ENCODE measurements around the gene EDDM13.
"Not testable (repeated sequence)": the region's sequence is repeated elsewhere in the genome, so short reads cannot be mapped to it uniquely, and the experiment has no call there.

Gene EDDM13

DNA sequence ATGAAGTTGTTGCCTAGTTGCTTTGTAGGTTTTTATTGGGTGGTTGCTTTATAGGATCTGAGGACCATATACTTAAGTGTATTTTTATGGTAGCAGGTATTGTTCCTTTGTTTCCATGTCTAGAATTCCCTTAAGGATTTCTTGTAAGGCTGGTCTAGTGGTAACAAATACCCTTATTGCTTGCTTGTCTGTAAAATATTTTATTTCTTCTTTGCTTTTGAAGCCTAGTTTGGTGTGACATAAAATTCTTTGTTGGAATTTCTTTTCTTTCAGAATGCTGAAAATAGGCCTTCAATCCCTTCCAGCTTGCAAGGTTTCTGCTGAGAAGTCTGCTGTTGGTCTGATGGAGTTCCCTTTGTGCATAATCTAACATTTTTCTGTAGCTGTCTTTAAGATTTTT is 60.1 kb downstream of the EDDM13 start:
- H3K27ac ChIP-seq, result no peak overlapping the region
- TF ChIP-seq, protein P1, sequence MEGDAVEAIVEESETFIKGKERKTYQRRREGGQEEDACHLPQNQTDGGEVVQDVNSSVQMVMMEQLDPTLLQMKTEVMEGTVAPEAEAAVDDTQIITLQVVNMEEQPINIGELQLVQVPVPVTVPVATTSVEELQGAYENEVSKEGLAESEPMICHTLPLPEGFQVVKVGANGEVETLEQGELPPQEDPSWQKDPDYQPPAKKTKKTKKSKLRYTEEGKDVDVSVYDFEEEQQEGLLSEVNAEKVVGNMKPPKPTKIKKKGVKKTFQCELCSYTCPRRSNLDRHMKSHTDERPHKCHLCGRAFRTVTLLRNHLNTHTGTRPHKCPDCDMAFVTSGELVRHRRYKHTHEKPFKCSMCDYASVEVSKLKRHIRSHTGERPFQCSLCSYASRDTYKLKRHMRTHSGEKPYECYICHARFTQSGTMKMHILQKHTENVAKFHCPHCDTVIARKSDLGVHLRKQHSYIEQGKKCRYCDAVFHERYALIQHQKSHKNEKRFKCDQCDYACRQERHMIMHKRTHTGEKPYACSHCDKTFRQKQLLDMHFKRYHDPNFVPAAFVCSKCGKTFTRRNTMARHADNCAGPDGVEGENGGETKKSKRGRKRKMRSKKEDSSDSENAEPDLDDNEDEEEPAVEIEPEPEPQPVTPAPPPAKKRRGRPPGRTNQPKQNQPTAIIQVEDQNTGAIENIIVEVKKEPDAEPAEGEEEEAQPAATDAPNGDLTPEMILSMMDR (conservative IDR thresholded peaks at IDR 0.05), result no peak

DNA sequence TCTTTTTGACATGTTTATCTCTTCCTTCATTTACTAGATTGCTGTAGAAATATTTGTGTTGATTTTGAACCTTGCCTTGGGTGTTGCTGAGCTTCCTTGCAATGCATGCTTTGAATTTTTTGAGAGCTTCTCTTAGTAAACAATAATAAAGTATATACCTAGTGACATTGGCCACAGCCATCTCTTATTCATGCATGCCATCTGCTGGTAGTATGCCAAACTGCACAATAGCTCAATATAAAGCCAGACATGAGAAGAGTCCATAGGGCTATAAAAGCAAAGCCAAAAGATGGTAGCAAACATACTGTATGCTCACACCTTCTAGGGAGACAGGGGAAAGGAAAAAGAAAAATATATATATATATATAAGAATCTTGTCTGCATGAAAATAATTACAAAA is 61.0 kb downstream of the EDDM13 start:
- TF ChIP-seq, protein P1 (conservative IDR thresholded peaks at IDR 0.05), result peak; percentile 89

DNA sequence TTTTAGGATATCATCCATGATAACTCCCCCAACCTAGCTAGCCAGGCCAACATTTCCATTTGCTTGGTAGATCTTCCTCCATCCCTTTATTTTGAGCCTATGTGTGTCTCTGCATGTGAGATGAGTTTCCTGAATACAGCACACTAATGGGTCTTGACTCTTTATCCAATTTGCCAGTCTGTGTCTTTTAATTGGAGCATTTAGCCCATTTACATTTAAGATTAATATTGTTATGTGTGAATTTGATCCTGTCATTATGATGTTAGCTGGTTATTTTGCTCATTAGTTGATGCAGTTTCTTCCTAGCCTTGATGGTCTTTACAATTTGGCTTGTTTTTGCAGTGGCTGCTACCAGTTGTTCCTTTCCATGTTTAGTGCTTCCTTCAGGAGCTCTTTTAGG is 62.8 kb downstream of the EDDM13 start:
- H3K27ac ChIP-seq, result not testable (repeated sequence)

More for the DNA sequence above, 61.0 kb downstream of the EDDM13 start:
- H3K27ac ChIP-seq, result no peak overlapping the region

DNA sequence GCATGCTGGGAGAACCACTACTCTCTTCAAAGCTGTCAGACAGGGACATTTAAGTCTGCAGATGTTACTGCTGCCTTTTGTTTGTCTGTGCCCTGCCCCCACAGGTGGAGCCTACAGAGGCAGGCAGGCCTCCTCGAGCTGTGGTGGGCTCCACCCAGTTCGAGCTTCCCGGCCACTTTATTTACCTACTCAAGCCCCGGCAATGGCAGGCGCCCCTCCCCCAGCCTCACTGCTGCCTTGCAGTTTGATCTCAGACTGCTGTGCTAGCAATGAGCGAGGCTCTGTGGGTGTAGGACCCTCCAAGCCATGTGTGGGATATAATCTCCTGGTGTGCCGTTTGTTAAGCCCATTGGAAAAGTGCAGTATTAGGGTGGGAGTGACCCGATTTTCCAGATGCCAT is 64.5 kb downstream of the EDDM13 start:
- H3K27ac ChIP-seq, result not testable (repeated sequence)

DNA sequence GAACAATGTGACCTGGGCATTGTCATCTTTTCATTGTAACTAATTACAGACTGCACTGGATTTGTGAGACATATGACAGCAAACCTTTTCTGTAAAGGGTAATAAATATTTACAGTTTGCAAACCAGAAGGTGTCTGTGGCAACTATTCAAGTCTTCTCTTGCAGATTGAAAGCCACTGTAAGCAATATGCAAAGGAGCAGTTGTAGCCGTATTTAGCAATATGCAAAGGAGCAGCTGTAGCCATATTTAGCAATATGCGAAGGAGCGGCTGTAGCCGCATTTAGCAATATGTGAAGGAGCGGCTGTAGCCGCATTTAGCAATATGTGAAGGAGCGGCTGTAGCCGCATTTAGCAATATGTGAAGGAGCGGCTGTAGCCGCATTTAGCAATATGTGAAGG is 66.5 kb downstream of the EDDM13 start:
- H3K27ac ChIP-seq, result not testable (repeated sequence)

DNA sequence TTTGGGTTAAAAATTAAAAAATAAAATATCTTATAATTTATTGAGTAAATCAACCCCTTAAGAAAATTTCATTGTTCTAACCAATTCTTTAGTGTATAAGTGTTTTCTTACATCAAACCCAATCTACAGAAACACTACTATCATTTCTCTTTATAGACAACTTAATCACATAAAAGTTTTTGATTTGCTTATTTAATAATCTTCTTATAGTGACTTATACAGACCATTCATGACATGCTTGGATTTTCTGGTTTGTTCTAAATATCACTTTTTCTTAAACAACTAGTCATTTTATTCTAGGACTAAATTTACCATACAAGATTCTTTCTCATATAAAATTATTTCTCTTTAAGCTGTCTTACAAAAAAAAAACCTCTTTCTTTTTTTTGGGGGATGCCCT is 69.4 kb downstream of the EDDM13 start:
- TF ChIP-seq, protein P1 (conservative IDR thresholded peaks at IDR 0.05), result no peak
- H3K27ac ChIP-seq, result no peak overlapping the region

DNA sequence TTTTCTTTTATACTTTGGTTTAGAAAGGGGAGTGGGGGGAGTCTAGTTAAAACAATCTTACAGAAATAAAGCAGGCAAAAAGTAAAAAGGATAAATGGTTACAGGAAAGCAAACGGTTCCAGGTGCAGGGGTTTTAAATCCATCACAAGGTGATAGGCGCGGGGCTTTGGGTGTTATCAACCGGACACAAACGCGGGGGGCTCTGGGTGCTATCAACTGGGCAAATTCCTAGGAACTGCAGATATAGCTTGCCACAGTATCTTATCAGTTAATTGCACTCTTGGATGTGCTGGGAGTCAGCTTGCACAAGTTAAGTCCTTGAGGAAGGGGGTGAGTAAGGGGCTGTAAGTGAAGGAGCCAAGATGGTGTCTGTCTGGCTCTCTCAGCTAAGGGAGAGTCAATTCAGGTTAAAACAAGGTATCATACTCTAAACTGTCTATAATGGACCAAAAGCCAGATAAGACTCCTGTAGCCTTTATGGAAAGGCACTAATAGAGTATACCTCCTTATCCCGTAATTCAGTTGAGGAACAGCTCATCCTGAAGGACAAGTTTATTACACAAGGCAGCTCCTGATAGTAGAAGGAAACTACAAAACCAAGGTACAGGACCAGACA is 74.7 kb downstream of the EDDM13 start:
- peak overlapping the region; percentile 44; the same call in 1 of the 2 replicates for H3K27ac ChIP-seq
- TF ChIP-seq, protein P1 (conservative IDR thresholded peaks at IDR 0.05), result no peak

DNA sequence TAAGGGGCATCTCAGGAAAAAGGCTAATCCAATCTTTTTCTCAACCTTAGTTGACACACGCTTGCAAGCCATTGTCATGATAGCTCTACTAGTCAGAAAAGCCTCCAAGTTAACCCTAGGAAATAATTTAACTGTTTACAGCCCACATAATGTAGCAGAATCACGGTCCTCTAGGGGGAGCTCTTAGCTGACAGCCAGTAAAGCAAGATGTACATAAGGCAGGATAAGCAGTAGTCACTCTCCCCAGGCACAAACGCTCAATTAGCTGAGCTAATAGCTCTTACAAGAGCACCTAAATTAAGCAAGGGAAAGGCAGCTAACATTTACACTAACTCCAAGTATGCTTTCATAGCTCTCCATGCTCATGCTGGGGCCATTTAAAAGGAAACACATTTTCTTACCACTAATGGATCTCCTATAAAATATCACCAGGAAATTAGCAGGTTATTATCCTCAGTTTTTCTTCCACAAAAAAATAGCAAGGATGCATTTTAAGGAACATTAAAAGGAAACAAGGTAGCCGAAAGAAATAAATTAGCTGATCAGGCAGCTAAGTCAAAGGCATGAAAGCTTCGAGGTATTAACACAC is 75.8 kb downstream of the EDDM13 start:
- TF ChIP-seq, protein P1 (conservative IDR thresholded peaks at IDR 0.05), result peak; percentile 73
- no peak overlapping the region; the same call in 1 of the 2 replicates for H3K27ac ChIP-seq

DNA sequence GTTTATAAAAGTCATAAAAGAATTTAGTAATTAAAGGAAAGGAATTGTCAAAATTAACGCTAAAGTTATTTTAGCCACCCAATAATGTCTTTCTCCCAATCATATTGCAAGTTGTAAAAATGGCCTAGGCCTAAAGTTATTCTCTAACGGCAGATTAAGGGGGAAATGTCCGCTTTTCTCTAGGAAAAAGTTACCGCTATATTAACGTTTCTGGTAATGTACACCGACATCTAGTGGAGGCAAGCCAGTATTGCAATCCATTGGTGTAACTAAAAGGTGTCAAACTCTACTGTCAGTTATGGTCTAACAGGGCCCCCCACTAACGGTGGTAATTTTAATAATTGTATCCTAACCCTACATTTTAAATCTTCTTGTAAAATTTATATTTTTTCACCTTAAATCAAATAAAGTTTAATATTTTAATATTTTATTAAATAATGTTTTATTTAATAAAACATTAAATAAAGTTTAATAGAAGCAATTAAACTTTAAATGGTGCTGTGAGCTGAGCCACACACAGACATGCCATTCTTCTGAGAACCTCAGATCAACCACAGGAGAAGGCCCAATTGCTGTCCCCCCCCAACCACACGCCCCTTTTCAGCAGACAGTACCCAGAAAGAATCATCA is 78.0 kb downstream of the EDDM13 start:
- TF ChIP-seq, protein P1 (conservative IDR thresholded peaks at IDR 0.05), result peak; percentile 95

More for the DNA sequence above, 78.0 kb downstream of the EDDM13 start:
- H3K27ac ChIP-seq, result no peak overlapping the region

Data from VCaP (cell line).